Stomach (tissue), 9 donors: Measurements from ENCODE around the gene AKAP11. TPM values are rescaled to one million over a fixed set of nuclear protein-coding genes. Genes with fewer than 3 reads are reported as not detected.
A peak's percentile ranks its signal among the peaks of the same experiment; 100 is the strongest.

Experiments used
- DNase-seq, 2 donors: peaks; one replicate each; pipeline versions ENCODE4 v3.0.0 to v3.0.0-alpha.2; 2013 to 2019
- H3K27ac ChIP-seq, 5 donors: fragments of 200-600 bp in 4 of 5; sonication (generic) in 4 of 5; one replicate each; pipeline ENCODE4 v1.5.1; 2013 to 2019; ENCODE audit warnings: mild to moderate bottlenecking in 1 of 5, moderate library complexity in 1 of 5
- H3K27me3 ChIP-seq, 3 donors: fragments of 200-600 bp; sonication (generic); one replicate each; pipeline ENCODE4 v1.5.1; 2017 to 2019; ENCODE audit warnings: mixed run types in 1 of 3
- H3K36me3 ChIP-seq, 4 donors: fragments of 200-600 bp; sonication (generic); 1 replicate in 3 of 4; 2 replicates in 1 of 4; pipeline ENCODE4 v1.5.1; 2016 to 2019
- H3K4me1 ChIP-seq, 4 donors: fragments of 200-600 bp; sonication (generic); one replicate each; pipeline ENCODE4 v1.5.1; 2016 to 2019
- H3K4me3 ChIP-seq, 4 donors: fragments of 200-600 bp; sonication (generic) in 3 of 4; one replicate each; pipeline ENCODE4 v1.5.1; 2016 to 2019; ENCODE audit warnings: mild to moderate bottlenecking in 1 of 4
- H3K9me3 ChIP-seq, 4 donors: fragments of 200-600 bp; sonication (generic); one replicate each; pipeline ENCODE4 v1.5.1; 2016 to 2019
- EP300 ChIP-seq: sonication (generic); formaldehyde crosslinking; IDR thresholded peaks from one replicate; pipeline ENCODE4 v1.6.1; 2017; ENCODE audit warnings: antibody characterized with exemption
- POLR2A ChIP-seq, 4 donors: fragments of 450-650 bp; IDR thresholded peaks; one replicate each; pipeline ENCODE4 v1.6.1; 2016; ENCODE audit warnings: antibody characterized with exemption in 4 of 4, control low read depth in 2 of 4, mild to moderate bottlenecking in 1 of 4, moderate library complexity in 1 of 4
- POLR2AphosphoS5 ChIP-seq, 3 donors: sonication (generic); formaldehyde crosslinking; IDR thresholded peaks; one replicate each; pipeline ENCODE4 v1.6.1; 2016; ENCODE audit warnings: antibody characterized with exemption in 3 of 3
- WGBS, 5 donors: extraction: QIAGEN DNeasy Blood & Tissue Kit in 3 of 5; methylation state at CpG; one replicate each; pipeline versions ENCODE4 v1.1.5 to v1.1.7; 2013 to 2018; 5-methylcytosine and 5-hydroxymethylcytosine counted together
- intact Hi-C: fragments of 100-400 bp; cut with DNase I; formaldehyde crosslinking; loops from one replicate; pipeline ENCODE4 v1.15.1; 2023; ENCODE audit warnings: low total_unique reads
- polyA plus RNA-seq, 3 donors: library from polyadenylated mRNA; stranded (reverse); fragments of 200-250 nt; gene quantifications; one replicate each; pipeline ENCODE4 v1.2.3, GENCODE V29; 2013
- total RNA-seq, 5 donors: library from RNA; depleted of rRNA; stranded (reverse); fragments of >200 nt; gene quantifications; one replicate each; pipeline versions ENCODE4 v1.1.0 to v1.2.3, GENCODE V29; 2014 to 2016
- TF ChIP-seq, protein P1 (sequence below), 7 experiments: fragments of 450-650 bp in 4 of 7; fragments of 200-600 bp in 3 of 7; sonication (generic) in 3 of 7; IDR thresholded peaks; one replicate each; pipeline ENCODE4 v1.5.1; 2016 to 2019; ENCODE audit warnings: antibody characterized with exemption in 7 of 7, control low read depth in 2 of 7, mild to moderate bottlenecking in 1 of 7
- donor health status: healthy with polysubstance abuse.
- donor health status: Bipolar disorder and iron deficiency.
- donor health status: healthy.

Gene AKAP11
- total and polyA plus RNA-seq, 8 donors = 2.8 to 58.0 (median 14.5) TPM

DNA sequence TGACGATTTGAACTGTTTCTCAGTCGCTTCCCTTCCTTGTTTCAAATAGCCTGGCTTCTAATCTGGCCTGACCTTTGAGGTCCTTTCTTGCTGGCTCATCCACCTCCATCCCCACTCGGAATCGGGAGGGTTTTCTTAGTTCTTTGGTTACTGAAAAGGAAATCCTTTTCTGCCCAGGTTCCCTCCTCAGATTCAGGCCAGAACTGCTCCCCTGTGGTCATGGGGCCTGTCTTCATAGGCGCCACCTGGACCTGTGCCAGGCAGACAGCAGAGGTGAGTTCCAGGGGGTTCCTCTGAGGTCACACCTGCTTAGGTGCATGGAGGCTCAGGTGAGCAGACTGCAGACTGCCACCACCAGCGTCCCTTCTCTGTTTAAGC is 62.4 kb downstream of the AKAP11 start:
- Histone ChIP-seq H3K27ac (no peak overlapping the region), H3K27me3 (no peaks in the 10 kb centered on the region), H3K4me3 (no peak overlapping the region), H3K4me1 (no peaks in the 10 kb centered on the region), H3K36me3 (no peaks in the 10 kb centered on the region), H3K9me3 (no peaks in the 10 kb centered on the region)
- TF ChIP-seq POLR2AphosphoS5 (IDR thresholded peaks at IDR 0.05) = no peak
- TF ChIP-seq, protein P1, sequence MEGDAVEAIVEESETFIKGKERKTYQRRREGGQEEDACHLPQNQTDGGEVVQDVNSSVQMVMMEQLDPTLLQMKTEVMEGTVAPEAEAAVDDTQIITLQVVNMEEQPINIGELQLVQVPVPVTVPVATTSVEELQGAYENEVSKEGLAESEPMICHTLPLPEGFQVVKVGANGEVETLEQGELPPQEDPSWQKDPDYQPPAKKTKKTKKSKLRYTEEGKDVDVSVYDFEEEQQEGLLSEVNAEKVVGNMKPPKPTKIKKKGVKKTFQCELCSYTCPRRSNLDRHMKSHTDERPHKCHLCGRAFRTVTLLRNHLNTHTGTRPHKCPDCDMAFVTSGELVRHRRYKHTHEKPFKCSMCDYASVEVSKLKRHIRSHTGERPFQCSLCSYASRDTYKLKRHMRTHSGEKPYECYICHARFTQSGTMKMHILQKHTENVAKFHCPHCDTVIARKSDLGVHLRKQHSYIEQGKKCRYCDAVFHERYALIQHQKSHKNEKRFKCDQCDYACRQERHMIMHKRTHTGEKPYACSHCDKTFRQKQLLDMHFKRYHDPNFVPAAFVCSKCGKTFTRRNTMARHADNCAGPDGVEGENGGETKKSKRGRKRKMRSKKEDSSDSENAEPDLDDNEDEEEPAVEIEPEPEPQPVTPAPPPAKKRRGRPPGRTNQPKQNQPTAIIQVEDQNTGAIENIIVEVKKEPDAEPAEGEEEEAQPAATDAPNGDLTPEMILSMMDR (IDR thresholded peaks at IDR 0.05) = no peak
- TF ChIP-seq EP300 = no peak
- no peak for TF ChIP-seq POLR2A (IDR thresholded peaks at IDR 0.05)
- DNase-seq = peak in 1 of 2 donors; percentile 26
- WGBS, 5 donors = 47 to 76% (median 56%) methylated on average over 6 of the region's 6 CpGs
- intact Hi-C loops = no loop called here

DNA sequence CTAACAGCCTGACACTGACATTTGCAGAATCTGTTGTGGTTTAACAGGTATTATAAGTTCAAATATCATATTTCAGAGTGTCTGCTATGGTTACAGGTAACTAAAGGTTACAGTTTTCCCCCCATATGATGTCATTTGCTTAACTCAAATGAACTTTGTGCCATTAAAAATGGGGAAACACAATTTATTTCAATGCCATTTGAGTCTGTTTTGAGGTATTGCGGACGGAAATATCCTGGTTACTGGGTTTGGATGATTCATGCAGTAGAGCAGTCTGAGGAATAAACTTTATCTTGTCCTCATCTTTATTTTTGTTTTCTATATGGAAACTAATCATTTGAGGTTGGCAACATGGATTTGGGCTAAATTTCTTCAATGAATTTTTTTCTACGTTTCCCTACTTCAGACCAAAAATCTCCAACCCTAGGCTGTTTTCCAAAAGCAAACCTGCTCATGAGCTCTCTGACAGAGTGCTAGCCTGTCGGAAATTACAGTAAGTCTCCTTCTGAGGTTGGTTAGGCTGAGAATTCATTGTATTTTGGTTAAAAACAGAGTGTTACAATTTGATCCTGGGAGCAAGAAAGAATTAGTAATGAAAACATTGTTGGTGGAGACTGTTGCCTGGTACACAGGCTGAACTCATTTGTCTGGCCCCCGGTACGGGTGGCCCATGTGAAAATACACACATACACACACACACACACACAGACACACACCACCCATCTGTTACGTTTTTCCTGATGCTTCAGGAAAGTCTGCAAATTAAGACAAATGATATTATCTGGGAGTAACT is 66.1 kb downstream of the AKAP11 start:
- Histone ChIP-seq H3K27ac (no peak overlapping the region), H3K27me3 (no peaks in the 10 kb centered on the region), H3K9me3 (no peaks in the 10 kb centered on the region), H3K36me3 (no peaks in the 10 kb centered on the region), H3K4me3 (no peak overlapping the region), H3K4me1 (no peaks in the 10 kb centered on the region)
- no peak for TF ChIP-seq POLR2A (IDR thresholded peaks at IDR 0.05)
- TF ChIP-seq, protein P1 (IDR thresholded peaks at IDR 0.05) = no peak
- TF ChIP-seq EP300 = no peak
- no peak for TF ChIP-seq POLR2AphosphoS5 (IDR thresholded peaks at IDR 0.05)
- DNase-seq = no peak
- intact Hi-C loops = no loop called here
- WGBS, 5 donors = 76 to 82% (median 79%) methylated on average over 7 of the region's 7 CpGs

DNA sequence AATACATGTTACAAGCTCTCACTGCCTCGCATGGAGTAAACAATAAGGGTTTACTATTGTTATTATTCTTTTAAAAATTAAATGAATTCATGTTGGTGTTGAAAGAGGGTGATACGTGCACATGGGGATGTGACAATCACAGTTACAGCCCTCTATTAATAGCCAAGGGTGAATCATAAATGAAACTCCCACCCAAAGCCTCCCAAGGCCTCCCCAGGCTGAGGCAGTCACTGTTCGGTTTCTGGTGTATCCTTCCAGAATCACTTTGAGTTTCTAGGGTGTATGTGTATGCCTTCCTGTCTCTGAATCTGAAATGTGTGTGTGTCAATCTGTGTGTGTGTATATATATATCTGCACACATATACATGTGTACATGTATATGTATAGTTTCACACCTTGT is 73.4 kb downstream of the AKAP11 start:
- H3K9me3 ChIP-seq = no peaks in the 10 kb centered on the region
- H3K4me1 ChIP-seq = no peaks in the 10 kb centered on the region
- H3K27ac ChIP-seq = no peak overlapping the region
- H3K4me3 ChIP-seq = no peak overlapping the region
- intact Hi-C loops = no loop called here
- TF ChIP-seq, protein P1 (IDR thresholded peaks at IDR 0.05) = no peak
- DNase-seq = no peak
- H3K27me3 ChIP-seq = no peaks in the 10 kb centered on the region
- WGBS, 5 donors = 74 to 85% (median 78%) methylated on average over 3 of the region's 3 CpGs
- no peaks in the 10 kb centered on the region for H3K36me3 ChIP-seq

DNA sequence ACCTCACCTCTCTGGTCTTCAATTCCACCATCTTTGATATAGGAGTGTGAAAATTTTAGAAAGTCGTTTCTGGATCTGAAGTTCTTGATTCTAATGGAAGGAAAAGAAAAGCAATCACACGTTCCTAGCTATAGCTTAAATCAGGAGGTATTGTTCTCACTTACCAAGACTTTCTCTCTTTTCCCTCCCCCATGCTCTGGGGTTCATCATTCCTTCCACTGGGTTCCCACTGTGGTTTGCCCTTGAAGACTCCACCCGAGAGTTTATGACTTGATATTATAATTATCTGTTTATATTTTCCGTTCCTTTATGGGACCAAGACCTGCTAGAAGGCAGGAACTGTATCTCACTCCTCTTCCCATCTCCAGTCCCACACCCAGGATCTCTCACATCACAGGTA is 76.6 kb downstream of the AKAP11 start:
- DNase-seq = no peak
- H3K9me3 ChIP-seq = no peaks in the 10 kb centered on the region
- TF ChIP-seq POLR2AphosphoS5 (IDR thresholded peaks at IDR 0.05) = no peak
- no peak for TF ChIP-seq EP300
- no peak for TF ChIP-seq POLR2A (IDR thresholded peaks at IDR 0.05)
- TF ChIP-seq, protein P1 (IDR thresholded peaks at IDR 0.05) = no peak
- H3K4me3 ChIP-seq = no peak overlapping the region
- H3K36me3 ChIP-seq = no peaks in the 10 kb centered on the region
- no peaks in the 10 kb centered on the region for H3K27me3 ChIP-seq
- no peak overlapping the region for H3K27ac ChIP-seq
- intact Hi-C loops = no loop called here
- H3K4me1 ChIP-seq = no peaks in the 10 kb centered on the region
- WGBS, 5 donors = 60 to 82% (median 76%) methylated on average over 4 of the region's 4 CpGs
